B cell (primary cell): Measurements from ENCODE around the gene PRR18. TPM values are rescaled to one million over a fixed set of nuclear protein-coding genes. Genes with fewer than 3 reads are reported as not detected.

Experiments used
- ATAC-seq: fragments of 200-7000 bp; cut with Tn5 transposase; one replicate; pipeline ENCODE4 v1.10.0; 2021; ENCODE audit warnings: low read depth, mild to moderate bottlenecking, moderate number of reproducible peaks, moderate library complexity
- CTCF ChIA-PET: fragments of 350-600 bp; sonication (Branson Sonifier 250); formaldehyde crosslinking; loops from one replicate; lab custom pipeline; 2021; ENCODE audit warnings: antibody characterized with exemption, inconsistent platforms; lab: Charles Lee
- POLR2A ChIA-PET: fragments of 350-600 bp; sonication (Branson Sonifier 250); formaldehyde crosslinking; loops from one replicate; lab custom pipeline; 2021; ENCODE audit warnings: antibody characterized with exemption; lab: Charles Lee
- DNase-seq: peaks from one replicate; pipeline ENCODE4 v3.0.0; 2013
- H2AFZ ChIP-seq: 2 replicates; pipeline ENCODE4 v1.6.1; 2012; ENCODE audit warnings: mild to moderate bottlenecking, low read depth, low read length; ENCODE audit not compliant: insufficient read depth, poor library complexity, severe bottlenecking
- H3K27ac ChIP-seq, 2 donors: 1 replicate in 1 of 2; 2 replicates in 1 of 2; pipeline ENCODE4 v1.5.1; 2012 to 2013; ENCODE audit warnings: low read length in 2 of 2, mild to moderate bottlenecking in 2 of 2, moderate library complexity in 1 of 2
- H3K27me3 ChIP-seq, 4 experiments: fragments of 200-600 bp in 1 of 4; sonication (generic) in 1 of 4; replicated peaks in 1 of 4; 1 replicate in 2 of 4; 2 replicates in 2 of 4; pipeline versions ENCODE4 v1.6.1 to v1.7.0; 2013 to 2016; ENCODE audit warnings: low read length in 3 of 4, mild to moderate bottlenecking in 2 of 4, mixed read lengths in 1 of 4, moderate library complexity in 1 of 4; ENCODE audit not compliant: insufficient read depth in 4 of 4, control insufficient read depth in 3 of 4; ENCODE audit errors: control extremely low read depth in 1 of 4
- H3K36me3 ChIP-seq, 2 experiments: replicated peaks in 1 of 2; 1 replicate in 1 of 2; 2 replicates in 1 of 2; pipeline versions ENCODE4 v1.6.1 to v1.7.1; 2013; ENCODE audit warnings: low read length in 1 of 2; ENCODE audit not compliant: insufficient read depth in 2 of 2, control insufficient read depth in 1 of 2; ENCODE audit errors: control extremely low read depth in 1 of 2, extremely low read depth in 1 of 2
- H3K4me1 ChIP-seq, 2 donors: fragments of 200-600 bp in 1 of 2; sonication (generic) in 1 of 2; 1 replicate in 1 of 2; 2 replicates in 1 of 2; pipeline versions ENCODE4 v1.5.1 to v1.6.1; 2013 to 2017; ENCODE audit warnings: low read length in 2 of 2; ENCODE audit not compliant: control insufficient read depth in 2 of 2, insufficient read depth in 2 of 2
- H3K4me2 ChIP-seq: replicated peaks from 2 replicates; pipeline ENCODE3; 2012; ENCODE audit warnings: mild to moderate bottlenecking, low read depth, low read length; ENCODE audit not compliant: poor library complexity, severe bottlenecking
- H3K4me3 ChIP-seq, 5 experiments: fragments of 200-600 bp in 1 of 5; sonication (generic) in 1 of 5; 1 replicate in 3 of 5; 2 replicates in 2 of 5; pipeline versions ENCODE4 v1.5.1 to v1.7.0; 2011 to 2016; ENCODE audit warnings: low read length in 4 of 5, mild to moderate bottlenecking in 4 of 5, low read depth in 2 of 5, control low read depth in 1 of 5, moderate library complexity in 1 of 5; ENCODE audit not compliant: insufficient read depth in 1 of 5; ENCODE audit errors: control extremely low read depth in 1 of 5, extremely low read depth in 1 of 5
- H3K79me2 ChIP-seq: fragments of 200-600 bp; sonication (generic); one replicate; pipeline ENCODE4 v1.6.0; 2016; ENCODE audit warnings: low read length; ENCODE audit not compliant: control insufficient read depth, insufficient read depth
- H3K9ac ChIP-seq: fragments of 200-600 bp; sonication (generic); 2 replicates; pipeline ENCODE4 v1.6.1; 2017; ENCODE audit warnings: mild to moderate bottlenecking, low read length, moderate library complexity
- H3K9me3 ChIP-seq, 3 donors: one replicate each; pipeline versions ENCODE4 v1.6.1 to v1.7.1; 2013; ENCODE audit warnings: low read length in 2 of 3; ENCODE audit not compliant: control insufficient read depth in 2 of 3, insufficient read depth in 1 of 3; ENCODE audit errors: control extremely low read depth in 1 of 3
- H4K20me1 ChIP-seq: 2 replicates; pipeline ENCODE4 v1.6.0; 2012; ENCODE audit warnings: mild to moderate bottlenecking, low read length; ENCODE audit not compliant: insufficient read depth, control insufficient read depth, poor library complexity, severe bottlenecking
- H3K27ac Mint-ChIP-seq: one replicate; pipeline ENCODE4 v1.8.0; 2021; ENCODE audit warnings: mixed read lengths
- H3K27me3 Mint-ChIP-seq: one replicate; pipeline ENCODE4 v1.8.0; 2021; ENCODE audit warnings: mixed read lengths
- H3K4me1 Mint-ChIP-seq: one replicate; pipeline ENCODE4 v1.8.0; 2021; ENCODE audit warnings: mixed read lengths
- H3K4me3 Mint-ChIP-seq: one replicate; pipeline ENCODE4 v1.8.0; 2021; ENCODE audit warnings: mixed read lengths
- H3K9me3 Mint-ChIP-seq: one replicate; pipeline ENCODE4 v1.8.0; 2022; ENCODE audit warnings: mixed read lengths; ENCODE audit not compliant: insufficient read depth
- CTCF ChIP-seq: fragments of 200-600 bp; IDR thresholded peaks from one replicate; pipeline ENCODE4 v1.8.0; 2022; ENCODE audit warnings: antibody characterized with exemption, mild to moderate bottlenecking
- EZH2 ChIP-seq: IDR thresholded peaks from 2 replicates; pipeline ENCODE4 v1.6.1; 2012; ENCODE audit warnings: borderline replicate concordance, low read depth, mild to moderate bottlenecking, moderate library complexity, low read length; ENCODE audit not compliant: insufficient read depth, poor library complexity, severe bottlenecking
- WGBS: methylation state at CpG from one replicate; pipeline ENCODE4 v1.1.5; 2013; ENCODE audit warnings: missing lambda C conversion rate; ENCODE audit not compliant: insufficient coverage; 5-methylcytosine and 5-hydroxymethylcytosine counted together
- intact Hi-C: fragments of 100-400 bp; cut with micrococcal nuclease; formaldehyde crosslinking; loops from one replicate; pipeline ENCODE4 v1.10.0; 2022
- polyA plus RNA-seq: library from polyadenylated mRNA; depleted of rRNA; stranded (reverse); fragments of >200 nt; gene quantifications from 2 replicates; pipeline ENCODE4 v1.2.3, GENCODE V29; 2012
- total RNA-seq, 2 donors: library from RNA; stranded (reverse); fragments of 120-200 nt in 1 of 2; gene quantifications; 1 replicate in 1 of 2; 2 replicates in 1 of 2; pipeline versions ENCODE4 v1.2.3 to v1.2.4, GENCODE V29; 2013 to 2022

PRR18 gene
- total and polyA plus RNA-seq, 2 donors (not counting 1 experiment from before 2014, with no cell fraction given), result not detected

- H3K36me3 ChIP-seq, result peaks cover 20 to 61% of the 10 kb centered on the region in 2 experiments
- H3K9me3 ChIP-seq, result no peaks in the 10 kb centered on the region
- peaks cover 56% of the 10 kb centered on the region for H3K4me1 Mint-ChIP-seq
- DNase-seq (no peak), ATAC-seq (peak; percentile 53)
- H3K9me3 Mint-ChIP-seq, result no peaks in the 10 kb centered on the region
- WGBS, result 87% methylated on average over 7 of the region's 11 CpGs
- no peak overlapping the region for H3K4me2 ChIP-seq
- ChIA-PET POLR2A (no interaction called here), CTCF (interaction anchor here (0.8 to 2.2 kb wide), 5 partner anchors 9 to 65 kb away, joined by 3 to 11 read pairs (median 4); no protein-coding TSS in a partner anchor)
- H3K27me3 Mint-ChIP-seq, result no peaks in the 10 kb centered on the region
- H3K27ac Mint-ChIP-seq, result peak overlapping the region; percentile 71
- no peak overlapping the region for H3K9ac ChIP-seq
- H3K79me2 ChIP-seq, result peaks cover 98% of the 10 kb centered on the region
- no peak overlapping the region for H2AFZ ChIP-seq
- H3K27ac ChIP-seq, result peak overlapping the region in 1 of 2 donors; percentile 77
- H3K27me3 ChIP-seq, result no peaks in the 10 kb centered on the region
- peaks cover 43 to 71% of the 10 kb centered on the region in 2 donors for H3K4me1 ChIP-seq
- H4K20me1 ChIP-seq, result peaks cover 90% of the 10 kb centered on the region
- no peak overlapping the region for H3K4me3 ChIP-seq
- intact Hi-C loops, result no loop called here
- TF ChIP-seq CTCF (no peak), EZH2 (no peak)
- peak overlapping the region; percentile 63 for H3K4me3 Mint-ChIP-seq
Measured at GRCh38 chr6:166335378-166336302, 27.4 kb upstream of the PRR18 start.

- DNase-seq (no peak), ATAC-seq (no peak)
- no peaks in the 10 kb centered on the region for H3K9me3 Mint-ChIP-seq
- peak overlapping the region; percentile 30 for H3K4me3 Mint-ChIP-seq
- peak overlapping the region; percentile 82 for H3K27ac Mint-ChIP-seq
- Histone ChIP-seq H3K27ac (peak overlapping the region in 1 of 2 donors; percentile 77), H3K9ac (no peak overlapping the region), H3K4me3 (no peak overlapping the region), H3K4me1 (peaks cover 36 to 63% of the 10 kb centered on the region in 2 donors), H4K20me1 (peaks cover 83% of the 10 kb centered on the region), H3K36me3 (peaks cover 20 to 57% of the 10 kb centered on the region in 2 experiments), H2AFZ (no peak overlapping the region), H3K27me3 (no peaks in the 10 kb centered on the region), H3K9me3 (no peaks in the 10 kb centered on the region), H3K79me2 (peaks cover 96% of the 10 kb centered on the region), H3K4me2 (no peak overlapping the region)
- ChIA-PET CTCF (interaction anchor here (1.2 to 2.0 kb wide), 2 partner anchors 21 to 47 kb away, joined by 5 to 10 read pairs; no protein-coding TSS in a partner anchor), POLR2A (no interaction called here)
- H3K4me1 Mint-ChIP-seq, result peaks cover 59% of the 10 kb centered on the region
- intact Hi-C loops, result no loop called here
- no peaks in the 10 kb centered on the region for H3K27me3 Mint-ChIP-seq
- WGBS, result 85% methylated on average over 7 of the region's 8 CpGs
- TF ChIP-seq EZH2 (no peak), CTCF (no peak)
Measured at GRCh38 chr6:166334878-166335277, 26.7 kb upstream of the PRR18 start.
